Activated CD4-positive, alpha-beta T cell treated with anti-CD3 and anti-CD28 coated beads, Interleukin-2, amount 50 U/mL, for 24 hours (primary cell): ENCODE results near the gene ARF4.
"Not testable (repeated sequence)": the region's sequence is repeated elsewhere in the genome, so short reads cannot be mapped to it uniquely, and the experiment has no call there.

Experiments used
- DNase-seq, 2 donors: peaks; one replicate each; pipeline ENCODE4 v3.0.0-alpha.2; 2020; ENCODE audit warnings: low read depth in 1 of 2, low spot score in 1 of 2

ARF4 gene

DNA sequence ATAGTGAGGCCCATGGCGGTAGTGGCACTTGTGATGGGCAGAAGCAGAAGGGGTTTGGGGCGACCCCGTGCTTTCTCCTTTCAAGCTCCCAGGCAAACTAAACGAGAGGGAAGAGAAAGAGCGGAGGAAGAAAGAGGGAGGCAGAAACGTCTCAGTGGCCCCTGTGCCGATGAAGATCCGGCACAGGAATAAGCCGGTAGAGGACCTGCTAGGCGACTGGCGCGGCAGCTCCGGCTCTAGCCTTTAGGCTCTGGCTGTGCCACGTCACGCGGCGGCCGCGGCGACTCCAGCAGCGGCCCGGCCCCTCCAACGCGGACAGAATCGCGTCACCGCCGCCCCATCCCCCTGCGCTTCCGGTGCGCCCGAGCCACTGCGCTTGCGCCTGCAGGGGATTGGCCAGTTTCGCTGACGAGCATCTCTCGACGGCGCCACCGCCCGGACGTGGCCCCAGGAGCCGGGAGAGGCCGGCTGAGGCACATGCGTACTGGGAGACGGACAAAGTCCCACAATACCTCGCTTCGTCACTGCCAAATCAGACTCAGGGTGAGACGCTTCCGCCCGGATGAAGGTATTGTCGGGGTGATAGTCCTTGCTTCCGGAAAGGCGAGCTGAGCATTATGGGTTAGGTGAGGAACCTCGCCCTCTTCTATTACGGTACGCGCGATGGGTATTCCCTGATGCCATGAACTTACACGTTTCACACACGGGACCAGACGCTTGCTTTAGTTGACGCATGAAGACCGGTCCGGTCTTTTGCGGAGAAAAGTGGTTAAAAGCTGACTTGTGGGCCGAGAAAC, at the start of gene ARF4:
Gene ARF4 (minus strand): TSS at position 218 of the 797 bp plus-strand sequence. CDS start 204 bp downstream, at position 14.
- peak; percentile 98 to 99 for DNase-seq

DNA sequence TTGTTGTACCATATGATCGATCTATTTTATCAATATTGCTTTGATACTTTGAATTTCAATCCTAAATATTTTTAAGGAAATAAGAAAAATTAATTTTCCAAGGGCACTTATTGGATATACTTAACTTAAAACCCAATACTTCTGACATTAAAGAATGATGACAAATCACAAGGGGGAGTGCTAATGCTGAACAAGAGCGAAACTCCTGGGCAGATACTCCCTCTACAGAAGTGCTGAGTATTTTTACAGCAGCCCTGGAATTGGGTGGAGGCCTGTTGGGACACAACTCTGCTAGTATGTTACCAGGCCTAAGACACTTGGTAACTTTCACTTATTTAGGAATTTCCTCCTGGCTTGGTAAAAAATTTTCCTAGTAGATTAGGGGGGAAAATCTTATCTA, 49.6 kb upstream of the ARF4 start:
- no peak for DNase-seq

DNA sequence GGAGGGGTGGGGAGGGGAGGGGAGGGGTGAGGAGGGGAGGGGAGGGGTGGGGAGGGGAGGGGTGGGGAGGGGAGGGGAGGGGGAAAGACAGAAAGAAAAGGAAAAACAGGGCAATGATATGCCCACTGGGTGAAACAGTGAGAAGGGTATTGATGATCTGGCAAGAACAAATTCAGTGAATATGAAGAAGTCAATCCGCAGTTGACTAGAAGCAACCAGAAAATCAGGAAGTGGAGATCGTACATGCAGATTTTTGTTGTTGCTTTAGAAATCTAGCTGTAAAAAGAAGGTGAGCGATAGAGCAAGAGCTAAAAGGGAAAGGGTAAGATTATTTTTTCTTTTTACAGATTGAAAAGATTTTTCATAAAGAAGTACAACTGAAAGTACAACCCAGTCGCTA, 47.6 kb upstream of the ARF4 start:
- DNase-seq: no peak

DNA sequence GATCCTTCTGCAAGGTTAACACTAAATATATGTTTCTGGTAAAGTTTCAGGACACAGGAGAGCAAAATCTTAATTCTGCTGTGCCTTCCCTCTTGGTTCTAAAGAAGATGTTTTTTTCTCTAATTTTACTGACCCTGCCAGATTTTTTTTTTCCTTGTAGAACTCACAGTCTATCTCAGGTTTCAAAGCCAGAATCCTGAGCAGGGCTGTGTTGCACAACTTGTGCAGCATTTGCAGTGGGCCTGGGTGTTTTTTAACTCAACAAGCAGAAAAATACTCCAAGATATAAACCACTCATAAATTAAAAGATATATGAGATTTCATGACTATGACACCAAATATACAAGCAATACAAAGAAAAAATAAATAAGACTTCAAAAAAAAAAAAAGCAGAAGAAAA, 40.2 kb upstream of the ARF4 start:
- no peak for DNase-seq

DNA sequence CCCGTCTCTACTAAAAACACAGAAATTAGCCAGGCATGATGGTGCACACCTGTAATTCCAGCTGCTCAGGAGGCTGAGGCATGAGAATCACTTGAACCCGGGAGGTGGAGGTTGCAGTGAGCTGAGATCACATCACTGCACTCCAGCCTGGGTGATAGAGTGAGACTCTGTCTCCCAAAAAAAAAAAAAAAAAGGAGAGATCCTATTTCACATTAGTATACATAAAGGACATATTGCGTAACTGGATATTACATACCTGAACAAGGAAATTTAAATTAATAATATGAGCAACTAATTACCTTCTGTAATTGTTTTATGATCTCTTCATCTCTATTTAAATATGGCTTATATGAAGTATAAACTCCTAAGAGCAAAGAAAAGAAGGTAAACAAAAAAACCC, 37.1 kb upstream of the ARF4 start:
- not testable (repeated sequence) for DNase-seq

- DNase-seq: no peak
These were observed 30.8 kb upstream of the ARF4 start for GRCh38 chr3:57627976-57628375.

- DNase-seq: no peak
These were observed 27.7 kb upstream of the ARF4 start for GRCh38 chr3:57624801-57625200.

- DNase-seq: no peak
These were observed 25.2 kb upstream of the ARF4 start for GRCh38 chr3:57622362-57622761.

GRCh38 chr3:57617739-57618138, 20.6 kb upstream of the ARF4 start:
- DNase-seq: no peak

- no peak for DNase-seq
These were observed 19.1 kb upstream of the ARF4 start for GRCh38 chr3:57616233-57616632.

DNA sequence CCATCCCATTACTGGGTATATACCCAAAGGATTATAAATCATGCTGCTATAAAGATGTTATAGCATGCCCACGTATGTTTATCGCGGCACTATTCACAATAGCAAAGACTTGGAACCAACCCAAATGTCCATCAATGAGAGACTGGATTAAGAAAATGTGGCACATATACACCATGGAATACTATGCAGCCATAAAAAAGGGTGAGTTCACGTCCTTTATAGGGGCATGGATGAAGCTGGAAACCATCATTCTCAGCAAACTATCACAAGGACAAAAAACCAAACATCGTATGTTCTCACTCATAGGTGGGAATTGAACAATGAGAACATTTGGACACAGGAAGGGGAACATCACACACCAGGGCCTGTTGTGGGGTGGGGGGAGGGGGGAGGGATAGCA, 14.7 kb upstream of the ARF4 start:
- DNase-seq: not testable (repeated sequence)

DNA sequence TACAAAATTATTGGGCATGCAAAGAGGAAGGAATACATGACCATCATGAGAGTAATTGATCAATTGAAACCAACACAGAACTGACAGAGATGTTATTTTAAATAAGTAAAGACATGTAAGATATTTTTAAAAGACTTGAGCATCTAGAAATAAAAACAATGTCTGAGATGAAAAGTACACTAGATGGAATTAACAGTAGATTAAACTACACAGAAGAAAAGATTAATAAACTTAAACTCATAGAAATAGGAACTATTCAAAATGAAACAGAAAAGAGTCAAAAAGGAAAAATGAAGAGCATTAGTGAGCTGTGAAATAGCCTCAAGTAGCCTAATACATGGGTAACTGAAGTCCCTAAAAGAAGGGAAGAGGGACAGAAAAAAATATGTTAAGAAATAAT, 8.5 kb upstream of the ARF4 start:
- no peak for DNase-seq

DNA sequence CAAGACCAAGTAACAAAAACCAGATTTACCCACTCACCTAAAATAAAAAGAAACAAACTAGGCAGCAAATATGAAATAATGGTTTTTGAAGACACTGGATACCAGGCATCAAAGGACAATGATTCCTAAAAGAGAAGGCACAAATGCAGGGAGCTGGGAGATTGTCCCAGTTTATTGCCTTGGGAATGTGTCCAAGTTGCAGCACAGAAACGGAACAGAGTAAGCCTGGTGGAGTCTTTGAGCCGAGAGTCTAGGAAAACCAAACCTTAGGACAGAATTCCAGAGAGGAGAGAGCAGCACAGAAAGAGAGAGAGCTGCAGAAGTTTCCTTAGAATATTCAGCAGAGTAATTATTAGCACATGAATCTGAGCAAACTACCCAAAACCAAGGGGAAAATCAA, 7.8 kb upstream of the ARF4 start:
- no peak for DNase-seq

DNA sequence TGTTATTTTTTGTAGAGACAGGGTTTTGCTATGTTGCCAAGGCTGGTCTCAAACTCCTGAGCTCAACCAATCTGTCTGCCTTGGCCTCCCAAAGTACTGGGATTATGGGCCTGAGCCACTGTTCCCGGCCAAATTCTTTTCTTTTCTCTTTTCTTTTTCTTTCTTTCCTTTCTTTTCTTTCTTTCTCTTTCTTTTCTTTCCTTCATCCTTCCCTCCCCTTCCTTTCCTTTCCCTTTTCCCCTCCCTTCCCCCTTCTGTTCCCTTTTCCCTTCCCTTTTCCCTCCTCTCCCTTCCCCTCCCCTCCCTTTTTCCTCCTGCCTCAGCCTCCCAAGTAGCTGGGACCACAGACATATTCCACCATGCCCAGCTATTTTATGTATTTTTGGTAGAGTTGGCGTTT, 3.1 kb upstream of the ARF4 start:
- no peak for DNase-seq

DNA sequence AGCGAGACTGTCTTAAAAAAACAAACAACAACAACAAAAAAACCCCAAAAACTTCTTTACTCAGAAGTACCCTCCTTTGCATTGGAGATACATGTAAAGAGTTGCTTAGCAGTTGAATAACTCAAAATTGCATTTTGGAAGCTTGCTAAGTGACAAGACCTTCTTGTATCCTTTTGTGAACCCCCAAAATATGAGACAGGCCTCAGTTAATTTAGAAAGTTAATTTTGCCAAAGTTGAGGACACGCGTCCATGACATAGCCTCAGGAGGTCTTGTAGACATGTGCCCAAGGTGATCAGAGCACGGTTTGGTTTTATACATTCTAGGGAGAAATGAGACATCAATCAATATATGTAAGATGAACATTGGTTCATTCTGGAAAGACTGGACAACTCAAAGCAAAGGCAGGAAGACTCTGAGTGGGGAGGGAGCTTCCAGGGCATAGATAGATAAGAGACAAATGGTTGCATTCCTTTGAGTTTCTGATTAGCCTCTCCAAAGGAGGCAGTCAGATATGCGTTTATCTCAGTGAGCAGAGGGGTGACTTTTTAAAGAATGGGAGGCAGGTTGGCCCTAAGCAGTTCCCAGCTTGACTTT, 1.7 kb upstream of the ARF4 start:
- no peak for DNase-seq

- DNase-seq: peak; percentile 12 to 34
These were observed 533 bp downstream of the ARF4 start for GRCh38 chr3:57596495-57597126.

DNA sequence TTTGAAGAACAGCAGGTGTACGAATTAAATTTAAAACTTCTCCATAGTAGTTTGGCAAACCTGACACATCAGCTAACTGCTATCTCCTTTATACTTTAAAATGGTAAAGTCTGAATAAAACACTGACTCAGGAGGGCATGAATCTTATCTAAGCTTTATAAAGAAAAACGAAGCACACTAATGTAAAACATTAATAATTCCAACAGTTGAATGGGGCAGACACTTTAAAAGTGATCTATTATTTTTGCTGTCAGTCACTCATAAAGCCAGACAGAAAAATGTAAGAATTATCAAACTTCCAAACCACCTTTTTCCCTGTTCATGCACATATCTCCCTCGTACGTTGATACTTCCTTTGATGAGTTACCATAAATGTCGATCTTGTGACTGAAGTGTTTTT, 2.6 kb downstream of the ARF4 start:
- DNase-seq: no peak

GRCh38 chr3:57594144-57594543, 3.0 kb downstream of the ARF4 start:
- DNase-seq: no peak

- DNase-seq: no peak
These were observed 4.8 kb downstream of the ARF4 start for GRCh38 chr3:57592306-57592705.

DNA sequence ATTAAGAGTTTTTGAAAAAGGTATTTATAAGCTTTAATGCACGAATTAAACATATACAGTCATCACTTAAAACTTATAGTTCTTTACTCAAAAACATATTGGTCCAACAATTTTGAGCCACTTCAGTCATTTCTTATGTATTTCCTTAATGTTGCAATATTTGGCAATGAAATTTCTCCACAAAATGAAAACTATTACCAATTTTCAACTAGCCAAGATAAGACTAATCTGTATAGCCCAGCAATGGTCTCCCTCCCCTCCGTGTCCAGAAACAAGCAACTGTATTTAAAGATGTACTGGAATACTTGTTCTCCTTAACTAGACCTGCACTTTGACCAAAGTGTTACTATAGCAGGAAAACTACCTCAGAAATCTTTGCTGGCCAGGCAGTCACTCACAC, 9.2 kb downstream of the ARF4 start:
- no peak for DNase-seq

- no peak for DNase-seq
These were observed 10.4 kb downstream of the ARF4 start for GRCh38 chr3:57586778-57587177.

- no peak for DNase-seq
These were observed 13.6 kb downstream of the ARF4 start for GRCh38 chr3:57583544-57583943.
